GM18870 (cell line): Measurements from ENCODE around the gene ZFAND2B.

Experiments
- ATAC-seq: cut with Tn5 transposase; IDR thresholded peaks from one replicate; pipeline ENCODE4 v1.9.1; 2021; ENCODE audit warnings: moderate library complexity; ENCODE audit not compliant: unreplicated experiment

ZFAND2B gene, protein sequence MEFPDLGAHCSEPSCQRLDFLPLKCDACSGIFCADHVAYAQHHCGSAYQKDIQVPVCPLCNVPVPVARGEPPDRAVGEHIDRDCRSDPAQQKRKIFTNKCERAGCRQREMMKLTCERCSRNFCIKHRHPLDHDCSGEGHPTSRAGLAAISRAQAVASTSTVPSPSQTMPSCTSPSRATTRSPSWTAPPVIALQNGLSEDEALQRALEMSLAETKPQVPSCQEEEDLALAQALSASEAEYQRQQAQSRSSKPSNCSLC

GRCh38 chr2:219206328-219207133 lies at the start of gene ZFAND2B:
ZFAND2B (plus strand) TSS chr2:219206782; CDS start chr2:219206988, 206 bp downstream.
- ATAC-seq = peak; percentile 81

- ATAC-seq = no peak
Observed at GRCh38 chr2:219157396-219157795, 49.2 kb upstream of the ZFAND2B start.

DNA sequence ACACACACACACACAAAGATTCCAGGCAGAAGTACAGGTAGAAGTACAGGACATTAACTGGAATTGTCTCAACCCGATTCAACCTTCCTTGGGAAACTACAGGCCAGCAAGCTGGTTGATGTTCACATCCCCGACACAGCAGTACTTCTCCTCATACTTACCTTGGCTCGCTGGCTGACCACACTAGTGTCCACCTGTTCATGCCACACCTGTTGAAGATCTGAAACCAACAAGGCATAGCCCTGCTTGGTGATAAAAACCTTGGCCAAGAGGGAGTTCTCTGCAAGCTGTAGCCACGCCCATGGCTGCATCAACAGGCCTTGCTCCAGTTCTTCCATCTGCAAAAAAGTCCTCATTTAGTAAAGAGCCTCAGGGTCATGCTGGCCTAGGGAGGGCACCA lies 48.6 kb upstream of the ZFAND2B start:
- no peak for ATAC-seq

DNA sequence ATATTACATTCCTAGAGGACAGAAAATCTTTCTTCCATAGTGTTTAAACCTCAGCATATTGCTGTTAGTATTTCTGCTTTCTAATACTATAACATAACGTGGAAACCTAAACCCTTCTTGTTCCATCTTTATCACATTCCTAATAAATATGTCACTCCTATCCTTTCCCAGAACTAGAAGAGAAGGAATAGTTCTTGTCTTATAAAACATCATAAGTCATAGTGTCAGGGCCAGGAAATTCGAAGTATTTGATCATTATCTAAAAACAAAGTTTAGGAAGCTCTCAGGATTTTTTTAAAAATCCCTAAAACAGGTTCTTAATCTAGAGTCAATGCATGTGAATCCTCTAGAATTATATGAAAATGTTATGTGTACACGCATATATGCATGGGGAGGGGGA lies 48.0 kb upstream of the ZFAND2B start:
- no peak for ATAC-seq

- ATAC-seq = peak; percentile 10
Observed at GRCh38 chr2:219159771-219160185, 46.8 kb upstream of the ZFAND2B start.

- ATAC-seq = peak; percentile 80
Observed at GRCh38 chr2:219160186-219161017, 46.2 kb upstream of the ZFAND2B start, which contains the start of gene NHEJ1. NHEJ1 (minus strand) TSS chr2:219160815; CDS start chr2:219158362, 2,453 bp downstream.

GRCh38 chr2:219161097-219161496 lies 45.5 kb upstream of the ZFAND2B start:
- no peak for ATAC-seq

DNA sequence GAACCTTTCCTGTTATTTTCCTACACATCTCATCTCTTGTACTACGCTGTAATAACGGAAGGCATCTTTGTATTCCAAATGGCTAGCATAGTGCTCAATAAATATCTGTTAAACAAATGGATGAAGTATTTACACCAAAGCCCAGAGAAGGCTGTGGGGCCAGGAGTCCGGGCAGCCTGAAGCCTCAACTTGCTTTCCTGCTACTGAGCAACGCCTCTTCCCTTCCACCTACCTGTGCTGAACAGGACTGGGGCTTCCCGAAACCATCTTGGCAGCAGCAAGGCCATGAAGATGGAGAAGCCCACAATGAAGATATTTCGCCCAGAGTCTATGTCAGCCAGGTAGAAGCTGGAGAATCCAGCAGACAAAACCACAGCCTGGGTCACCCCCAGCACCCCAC lies 43.4 kb upstream of the ZFAND2B start:
- no peak for ATAC-seq

GRCh38 chr2:219165058-219165911 lies 41.3 kb upstream of the ZFAND2B start:
- no peak for ATAC-seq

GRCh38 chr2:219167997-219168396 lies 38.6 kb upstream of the ZFAND2B start:
- no peak for ATAC-seq

DNA sequence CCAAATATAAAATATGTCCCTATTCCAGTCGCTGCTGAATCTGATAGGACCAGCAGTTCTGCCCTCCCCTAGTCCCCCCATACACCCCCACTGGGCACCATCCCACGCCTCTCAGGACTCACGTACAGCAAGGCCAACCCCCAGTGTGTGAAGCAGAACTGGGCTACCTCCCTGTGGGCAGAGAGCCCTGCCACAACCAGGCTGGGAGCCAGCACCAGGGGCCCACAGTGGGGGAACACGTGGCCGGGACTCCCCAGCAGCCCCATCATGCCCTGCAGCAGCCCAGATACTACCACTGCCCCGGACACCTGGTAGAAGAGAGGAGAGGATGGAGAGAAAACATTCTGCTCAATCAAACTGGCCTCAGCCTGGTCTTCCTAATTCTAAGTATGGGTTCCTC lies 38.1 kb upstream of the ZFAND2B start:
- no peak for ATAC-seq

GRCh38 chr2:219168932-219169331 lies 37.6 kb upstream of the ZFAND2B start:
- no peak for ATAC-seq

- ATAC-seq = no peak
Observed at GRCh38 chr2:219169930-219170654, 36.5 kb upstream of the ZFAND2B start, which contains the start of gene SLC23A3. SLC23A3 (minus strand) TSS chr2:219170029; CDS start chr2:219169984, 45 bp downstream.

DNA sequence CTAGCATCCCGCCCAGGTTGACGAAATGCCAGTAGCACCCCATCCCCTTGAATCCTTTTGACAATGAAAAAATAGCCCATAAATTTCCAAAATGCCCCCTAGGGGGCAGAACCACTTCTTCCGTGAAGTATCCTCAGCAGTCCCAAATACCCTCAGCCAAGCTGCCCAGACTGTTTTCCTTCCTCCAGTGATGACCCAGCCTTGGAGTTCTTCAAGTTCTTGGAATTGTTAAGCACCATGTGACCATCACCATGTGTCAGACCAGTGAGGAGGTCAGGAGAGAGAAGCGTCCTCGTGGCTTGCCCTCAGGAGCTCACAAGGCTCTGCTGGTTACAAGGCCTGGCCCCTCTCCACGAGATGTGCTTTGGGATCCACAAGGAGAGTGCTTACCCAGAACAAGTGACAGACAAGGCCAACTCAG lies 35.3 kb upstream of the ZFAND2B start:
- no peak for ATAC-seq

DNA sequence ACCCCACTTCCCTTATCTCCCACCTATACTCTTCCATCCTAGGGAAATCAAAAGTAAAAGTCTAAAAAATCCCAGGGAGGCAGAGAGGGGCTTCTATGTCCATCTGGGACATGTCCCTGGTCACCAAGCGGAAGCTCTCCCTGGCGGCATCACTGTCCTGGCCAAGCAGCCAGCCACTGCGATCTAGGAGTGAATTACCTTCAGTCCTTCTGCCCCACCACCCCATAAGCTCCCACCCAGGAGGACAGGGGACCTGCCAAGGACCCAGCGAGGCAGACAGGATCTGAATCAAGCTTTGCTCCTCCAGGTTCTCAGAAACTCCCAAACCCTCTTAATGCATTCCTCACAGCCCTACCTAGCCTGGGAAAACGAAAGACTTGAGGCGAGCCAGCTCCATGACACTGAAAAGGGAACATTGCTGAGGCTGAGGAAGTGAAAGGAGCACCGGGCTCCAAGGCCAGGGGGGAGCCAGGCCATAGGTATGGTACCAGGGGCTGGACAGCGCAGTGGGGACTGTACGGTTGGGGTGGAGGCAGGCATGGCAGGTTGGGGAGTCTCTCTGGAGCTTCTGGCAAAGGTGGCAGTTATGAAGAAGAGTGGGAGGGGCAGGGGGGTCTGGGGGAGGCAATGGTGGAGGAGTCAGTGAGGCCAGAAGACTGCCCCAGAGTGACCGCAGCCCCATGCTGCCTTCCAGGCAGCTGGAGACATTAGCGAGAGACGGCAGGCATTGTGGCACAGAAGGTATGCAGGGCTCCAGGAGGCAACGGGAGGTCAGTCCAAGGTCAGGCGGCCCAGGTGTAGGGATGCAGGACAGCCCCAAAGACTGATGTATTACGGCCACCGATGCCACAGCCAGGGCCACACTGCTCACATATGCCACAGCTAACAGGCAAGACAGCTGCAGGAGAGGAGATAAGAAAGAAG lies 34.1 kb upstream of the ZFAND2B start:
- ATAC-seq = no peak

DNA sequence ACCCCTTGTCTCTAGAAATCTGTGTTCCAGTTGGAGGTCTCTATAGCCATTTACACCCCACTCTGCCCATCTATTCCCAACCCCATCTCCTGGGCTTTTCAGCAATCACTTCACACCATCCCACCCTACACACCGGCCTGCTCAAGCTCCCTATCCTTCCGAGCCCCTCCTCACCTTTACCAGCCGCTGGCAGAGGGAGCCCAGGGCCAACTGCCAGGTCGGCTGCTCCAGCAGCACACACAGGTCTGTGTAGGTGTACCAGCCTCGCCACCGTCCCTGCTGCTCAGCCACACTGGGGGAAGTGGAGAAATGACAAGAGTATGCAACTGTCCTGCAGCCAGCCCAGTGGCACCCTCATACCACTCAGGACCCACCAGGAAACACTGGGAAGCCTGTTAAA lies 33.4 kb upstream of the ZFAND2B start:
- no peak for ATAC-seq

DNA sequence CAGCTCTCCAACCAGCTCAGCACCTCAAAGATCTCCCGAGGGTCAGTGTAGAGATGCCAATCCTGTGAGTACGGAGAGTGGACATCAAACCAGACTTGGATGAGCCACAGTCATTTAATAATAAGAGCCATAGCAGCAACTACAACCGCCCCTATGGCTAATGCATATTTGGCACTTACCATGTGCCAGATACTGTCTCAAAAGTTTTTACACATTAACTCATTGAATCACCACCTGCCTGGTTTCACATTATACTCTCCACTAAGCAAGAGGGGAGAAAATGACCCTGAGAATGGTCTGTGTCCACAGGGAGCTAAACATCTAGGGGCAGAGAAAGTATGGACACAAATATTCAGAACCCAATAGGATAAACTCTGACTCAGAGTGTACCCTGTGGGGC lies 32.4 kb upstream of the ZFAND2B start:
- no peak for ATAC-seq

- no peak for ATAC-seq
Observed at GRCh38 chr2:219174801-219175200, 31.8 kb upstream of the ZFAND2B start.

- ATAC-seq = no peak
Observed at GRCh38 chr2:219175486-219175885, 31.1 kb upstream of the ZFAND2B start.
